ENCODE measurements around the gene CASTOR2.
"Not testable (repeated sequence)": the region's sequence is repeated elsewhere in the genome, so short reads cannot be mapped to it uniquely, and the experiment has no call there.

GRCh38 chr7:74931563-74932328, 32.8 kb upstream of the CASTOR2 start:
- TF ChIP-seq, protein P1, sequence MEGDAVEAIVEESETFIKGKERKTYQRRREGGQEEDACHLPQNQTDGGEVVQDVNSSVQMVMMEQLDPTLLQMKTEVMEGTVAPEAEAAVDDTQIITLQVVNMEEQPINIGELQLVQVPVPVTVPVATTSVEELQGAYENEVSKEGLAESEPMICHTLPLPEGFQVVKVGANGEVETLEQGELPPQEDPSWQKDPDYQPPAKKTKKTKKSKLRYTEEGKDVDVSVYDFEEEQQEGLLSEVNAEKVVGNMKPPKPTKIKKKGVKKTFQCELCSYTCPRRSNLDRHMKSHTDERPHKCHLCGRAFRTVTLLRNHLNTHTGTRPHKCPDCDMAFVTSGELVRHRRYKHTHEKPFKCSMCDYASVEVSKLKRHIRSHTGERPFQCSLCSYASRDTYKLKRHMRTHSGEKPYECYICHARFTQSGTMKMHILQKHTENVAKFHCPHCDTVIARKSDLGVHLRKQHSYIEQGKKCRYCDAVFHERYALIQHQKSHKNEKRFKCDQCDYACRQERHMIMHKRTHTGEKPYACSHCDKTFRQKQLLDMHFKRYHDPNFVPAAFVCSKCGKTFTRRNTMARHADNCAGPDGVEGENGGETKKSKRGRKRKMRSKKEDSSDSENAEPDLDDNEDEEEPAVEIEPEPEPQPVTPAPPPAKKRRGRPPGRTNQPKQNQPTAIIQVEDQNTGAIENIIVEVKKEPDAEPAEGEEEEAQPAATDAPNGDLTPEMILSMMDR (IDR thresholded peaks at IDR 0.05; ENCODE audit: low read depth, low read length): not testable (repeated sequence)
- TF ChIP-seq EZH2phosphoT487 (IDR thresholded peaks at IDR 0.05; ENCODE audit: low read depth): not testable (repeated sequence)

Data from OCI-LY3 (cell line).